ENCODE measurements around the gene ZNF556. TPM values are rescaled to one million over a fixed set of nuclear protein-coding genes. Genes with fewer than 3 reads are reported as not detected.

The ZNF556 gene
- total RNA-seq, 1 experiment from 2014 or later, result 0.23 TPM

DNA sequence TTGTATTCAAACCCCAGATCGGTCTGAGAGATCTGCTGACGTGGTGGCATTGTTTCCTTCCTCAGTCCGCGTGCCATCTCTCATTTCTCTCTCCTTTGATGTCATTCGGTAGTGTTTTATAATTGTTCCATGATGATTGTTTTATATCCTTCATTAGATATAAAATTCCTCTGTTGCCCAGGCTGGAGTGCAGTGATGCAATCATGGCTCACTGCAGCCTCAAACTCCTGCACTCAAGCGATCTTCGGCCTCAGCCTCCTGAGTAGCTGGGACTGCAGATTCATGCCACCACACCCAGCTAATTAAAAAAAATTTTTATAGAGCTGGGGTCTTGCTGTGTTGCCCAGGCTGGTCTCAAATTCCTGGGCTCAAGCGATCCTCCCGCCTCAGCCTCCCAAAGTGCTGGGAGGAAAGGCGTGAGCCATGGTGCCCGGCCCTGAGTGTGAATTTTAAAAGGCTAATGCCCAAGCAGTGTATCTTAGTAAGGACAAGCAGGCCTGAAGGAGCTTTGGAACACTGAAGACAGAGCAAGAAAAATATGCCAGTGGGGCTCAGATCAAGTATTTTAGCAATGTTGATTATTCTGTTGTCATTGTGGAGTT lies 38.9 kb downstream of the ZNF556 start:
- DNase-seq (ENCODE audit: low spot score), result no peak

DNA sequence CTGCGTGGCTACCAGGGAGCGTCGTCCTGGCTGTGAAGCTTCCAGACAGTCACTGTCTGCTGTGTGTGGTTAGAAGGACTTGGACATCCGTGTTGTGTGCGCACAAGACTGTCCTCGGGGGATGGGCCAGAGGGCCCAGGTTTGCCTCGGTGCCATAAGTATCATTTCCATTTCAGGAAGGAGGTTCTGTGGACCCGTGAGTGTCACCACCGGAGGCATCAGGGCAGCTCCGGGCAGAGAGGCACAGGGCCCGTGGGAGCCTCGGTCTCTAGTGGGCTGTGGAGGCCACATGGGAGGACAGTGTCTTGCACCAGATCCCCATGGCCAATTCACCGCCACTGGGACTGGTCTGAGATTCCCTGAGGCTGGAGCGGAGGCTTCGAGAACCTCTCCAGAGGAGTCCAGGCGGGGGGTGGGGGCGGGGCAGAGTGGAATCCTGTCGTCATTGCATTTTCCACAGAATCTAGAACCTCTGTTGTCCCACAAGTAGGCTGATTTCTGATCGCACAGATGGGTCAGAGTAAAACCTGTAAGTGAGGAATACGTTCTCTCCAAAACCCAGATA lies 39.6 kb downstream of the ZNF556 start:
- DNase-seq (ENCODE audit: low spot score), result no peak

DNA sequence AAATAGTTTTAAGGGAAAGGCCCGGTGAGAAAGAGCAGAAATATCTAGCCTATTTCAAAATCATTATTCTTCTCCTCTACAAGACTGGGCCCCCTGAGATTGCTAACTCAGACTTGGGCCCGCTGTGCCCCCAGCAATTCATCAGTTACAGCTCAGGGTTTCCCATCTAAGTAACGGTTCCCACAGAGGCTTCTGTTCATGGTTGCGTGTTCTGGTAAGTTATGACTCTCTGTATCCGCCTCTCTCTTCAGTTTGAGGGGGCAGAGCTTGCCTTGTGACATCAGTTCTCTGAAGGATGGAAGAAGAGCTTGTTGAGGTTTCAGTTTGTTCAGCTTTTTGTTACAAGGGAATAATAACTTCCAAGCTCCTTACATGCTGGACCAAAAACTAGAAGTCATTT lies 45.2 kb downstream of the ZNF556 start:
- no peak for DNase-seq (ENCODE audit: low spot score)

DNA sequence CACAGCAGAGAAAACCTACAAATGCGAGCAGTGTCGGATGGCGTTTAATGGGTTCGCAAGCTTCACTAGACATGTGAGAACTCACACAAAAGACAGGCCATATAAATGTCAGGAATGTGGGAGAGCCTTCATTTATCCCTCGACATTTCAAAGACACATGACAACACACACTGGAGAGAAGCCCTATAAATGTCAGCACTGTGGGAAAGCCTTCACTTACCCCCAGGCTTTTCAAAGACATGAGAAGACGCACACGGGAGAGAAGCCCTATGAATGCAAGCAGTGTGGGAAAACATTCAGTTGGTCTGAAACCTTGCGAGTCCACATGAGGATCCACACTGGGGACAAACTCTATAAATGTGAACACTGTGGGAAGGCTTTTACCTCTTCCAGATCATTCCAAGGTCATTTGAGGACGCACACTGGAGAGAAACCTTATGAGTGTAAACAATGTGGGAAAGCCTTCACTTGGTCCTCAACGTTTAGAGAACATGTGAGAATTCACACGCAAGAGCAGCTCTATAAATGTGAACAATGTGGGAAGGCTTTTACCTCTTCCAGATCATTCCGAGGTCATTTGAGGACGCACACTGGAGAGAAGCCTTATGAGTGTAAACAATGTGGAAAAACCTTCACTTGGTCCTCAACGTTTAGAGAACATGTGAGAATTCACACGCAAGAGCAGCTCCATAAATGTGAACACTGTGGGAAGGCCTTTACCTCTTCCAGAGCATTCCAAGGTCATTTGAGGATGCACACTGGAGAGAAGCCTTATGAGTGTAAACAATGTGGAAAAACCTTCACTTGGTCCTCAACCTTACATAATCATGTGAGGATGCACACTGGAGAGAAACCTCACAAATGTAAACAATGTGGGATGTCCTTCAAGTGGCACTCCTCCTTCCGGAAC lies 50.4 kb downstream of the ZNF556 start:
- DNase-seq (ENCODE audit: low spot score), result no peak

DNA sequence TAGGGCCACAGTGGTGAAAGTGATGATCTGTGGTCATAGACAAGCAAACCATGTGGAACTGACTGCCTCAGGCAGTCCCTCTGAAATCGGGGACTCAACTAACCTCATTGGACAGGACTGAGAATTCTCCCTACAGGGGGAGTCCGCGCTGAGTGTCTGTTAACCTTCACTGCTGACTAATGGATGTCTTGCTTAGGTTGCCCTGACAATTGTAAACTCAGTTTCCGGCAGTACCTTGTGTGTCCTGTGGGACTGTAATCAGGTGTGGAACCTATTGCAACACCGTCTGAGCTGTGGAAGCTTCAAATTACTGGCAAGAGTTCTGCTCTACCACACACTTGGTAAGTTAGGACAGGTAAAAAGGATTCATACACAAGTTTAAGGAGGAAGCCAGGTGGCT lies 55.9 kb downstream of the ZNF556 start:
- peak; percentile 25 for DNase-seq (ENCODE audit: low spot score)

DNA sequence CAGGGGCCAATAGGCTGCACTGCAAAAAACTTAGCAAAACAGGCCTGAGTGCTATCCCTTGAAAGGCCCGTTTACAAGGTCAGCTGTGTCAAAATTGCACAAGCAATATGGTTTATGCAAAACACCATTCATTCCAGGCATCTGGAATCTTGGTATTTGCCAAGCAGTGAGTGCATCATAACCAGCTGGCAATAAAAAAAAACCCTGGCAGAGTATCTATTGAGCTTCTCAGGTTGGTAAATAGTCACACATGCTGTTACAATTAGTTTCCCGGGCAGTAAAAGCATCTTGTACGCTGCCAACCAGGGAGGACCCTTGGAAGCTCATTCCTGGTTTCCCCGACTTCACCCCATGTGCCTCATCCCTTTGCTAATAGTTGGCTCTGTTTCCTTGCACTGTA lies 56.4 kb downstream of the ZNF556 start:
- DNase-seq (ENCODE audit: low spot score), result no peak

DNA sequence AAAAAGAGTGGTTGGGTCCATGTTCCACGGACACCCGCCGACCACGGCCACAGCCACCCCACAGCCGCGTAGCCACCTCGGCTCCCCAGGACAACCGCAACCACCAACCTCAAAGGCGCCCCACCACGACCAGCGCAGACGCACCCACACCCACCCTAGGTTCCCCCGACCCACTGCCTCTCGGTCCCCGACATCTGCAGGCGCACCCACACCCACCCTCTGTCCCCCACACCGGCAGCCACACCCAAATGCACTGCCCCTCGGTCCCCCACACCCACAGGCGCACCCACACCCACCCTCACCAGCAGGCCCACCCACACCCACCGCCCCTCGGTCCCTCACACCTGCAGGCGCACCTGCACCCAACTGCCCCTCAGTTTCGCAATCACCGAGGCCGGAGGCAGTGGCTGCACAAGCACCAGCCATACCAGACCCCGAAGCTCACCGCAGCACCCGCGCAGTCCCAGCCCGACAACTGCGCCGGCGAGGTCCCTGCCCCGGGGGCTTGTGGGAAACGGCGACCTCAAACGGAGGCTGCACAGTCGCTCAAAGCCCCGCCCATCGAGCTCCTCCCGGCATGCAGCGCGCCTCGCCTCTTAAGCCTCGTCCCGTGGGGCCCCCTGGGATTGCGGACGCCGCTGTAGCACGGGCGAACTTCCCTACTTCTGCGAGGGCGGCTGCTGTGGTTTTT lies 59.4 kb downstream of the ZNF556 start:
- DNase-seq (ENCODE audit: low spot score), result no peak

DNA sequence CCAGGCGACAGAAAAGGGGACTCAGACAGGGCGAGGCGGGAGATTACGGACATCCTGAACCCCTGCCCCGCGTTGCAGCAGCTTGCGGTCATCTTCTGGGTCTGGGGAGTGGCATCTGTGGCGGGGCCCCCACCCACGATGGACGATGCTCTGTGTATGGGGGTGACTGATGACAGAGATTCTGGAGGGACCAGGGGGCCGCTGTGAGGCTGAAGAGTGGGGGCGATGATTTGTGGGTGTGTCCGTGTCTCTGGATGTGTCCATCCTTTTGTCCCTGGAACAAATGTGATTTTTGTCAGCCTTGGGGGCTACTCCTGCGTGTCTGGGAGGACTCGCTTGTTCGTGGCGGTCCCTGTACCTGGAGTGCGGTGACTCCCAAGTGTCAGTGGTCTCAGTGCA lies 59.9 kb downstream of the ZNF556 start:
- no peak for DNase-seq (ENCODE audit: low spot score)

Other genes with a start within 250 kb of the ZNF556 start
- 0.03 and 0.23 TPM in 2 replicates for gene GNG7, start 164.6 kb upstream of the ZNF556 start, total RNA-seq (2014; rRNA removed; shearing (Covaris generic))
- gene DIRAS1, start 146.0 kb upstream of the ZNF556 start, total RNA-seq (2014; rRNA removed; shearing (Covaris generic)), result not detected in 2 replicates
- gene SLC39A3, start 127.3 kb upstream of the ZNF556 start, total RNA-seq (2014; rRNA removed; shearing (Covaris generic)), result 43.0 and 45.5 TPM in 2 replicates
- gene SGTA, start 84.1 kb upstream of the ZNF556 start, total RNA-seq (2014; rRNA removed; shearing (Covaris generic)), result 122 and 127 TPM in 2 replicates
- 271 and 308 TPM in 2 replicates for gene THOP1, start 81.8 kb upstream of the ZNF556 start, total RNA-seq (2014; rRNA removed; shearing (Covaris generic))
- 1.2 TPM in 2 replicates for gene ZNF554, start 47.5 kb upstream of the ZNF556 start, total RNA-seq (2014; rRNA removed; shearing (Covaris generic))
- gene ZNF555, start 25.9 kb upstream of the ZNF556 start, total RNA-seq (2014; rRNA removed; shearing (Covaris generic)), result 0.65 and 1.3 TPM in 2 replicates
- gene ZNF57, start 33.6 kb downstream of the ZNF556 start, total RNA-seq (2014; rRNA removed; shearing (Covaris generic)), result 5.6 and 5.7 TPM in 2 replicates
- 0.86 and 1.7 TPM in 2 replicates for gene ZNF77, start 77.6 kb downstream of the ZNF556 start, total RNA-seq (2014; rRNA removed; shearing (Covaris generic))
- 0.48 TPM in 1 of 2 replicates, not detected in the other for gene TLE6, start 110.2 kb downstream of the ZNF556 start, total RNA-seq (2014; rRNA removed; shearing (Covaris generic))
- gene TLE2, start 161.9 kb downstream of the ZNF556 start, total RNA-seq (2014; rRNA removed; shearing (Covaris generic)), result 0.08 and 1.1 TPM in 2 replicates
- gene TLE5, start 195.2 kb downstream of the ZNF556 start, total RNA-seq (2014; rRNA removed; shearing (Covaris generic)), result 356 and 359 TPM in 2 replicates
- 54.1 and 68.2 TPM in 2 replicates for gene GNA11, start 227.0 kb downstream of the ZNF556 start, total RNA-seq (2014; rRNA removed; shearing (Covaris generic))

All from HT-29 (cell line).